Caki2 (cell line): ENCODE data around the gene PBLD. TPM values are rescaled to one million over a fixed set of nuclear protein-coding genes. Genes with fewer than 3 reads are reported as not detected.
"Not testable (repeated sequence)": the region's sequence is repeated elsewhere in the genome, so short reads cannot be mapped to it uniquely, and the experiment has no call there.

Source experiments
- DNase-seq: peaks from one replicate; pipeline ENCODE4 v3.0.0-alpha.2; 2015; ENCODE audit warnings: low read depth
- in situ Hi-C: cut with HindIII; loops from 2 replicates; pipeline ENCODE4 v1.10.0; 2016; ENCODE audit warnings: low sequenced_read_pairs, low pct_unique_long_range_greater_than_20kb, mixed read lengths
- total RNA-seq: library from RNA; depleted of rRNA; stranded (reverse); fragments of >200 nt; shearing (Covaris generic); gene quantifications from 2 replicates; pipeline ENCODE4 v1.2.3, GENCODE V29; 2014; ENCODE audit warnings: low replicate concordance

The PBLD gene
- total RNA-seq, 1 experiment from 2014 or later, result 1.4 TPM

DNA sequence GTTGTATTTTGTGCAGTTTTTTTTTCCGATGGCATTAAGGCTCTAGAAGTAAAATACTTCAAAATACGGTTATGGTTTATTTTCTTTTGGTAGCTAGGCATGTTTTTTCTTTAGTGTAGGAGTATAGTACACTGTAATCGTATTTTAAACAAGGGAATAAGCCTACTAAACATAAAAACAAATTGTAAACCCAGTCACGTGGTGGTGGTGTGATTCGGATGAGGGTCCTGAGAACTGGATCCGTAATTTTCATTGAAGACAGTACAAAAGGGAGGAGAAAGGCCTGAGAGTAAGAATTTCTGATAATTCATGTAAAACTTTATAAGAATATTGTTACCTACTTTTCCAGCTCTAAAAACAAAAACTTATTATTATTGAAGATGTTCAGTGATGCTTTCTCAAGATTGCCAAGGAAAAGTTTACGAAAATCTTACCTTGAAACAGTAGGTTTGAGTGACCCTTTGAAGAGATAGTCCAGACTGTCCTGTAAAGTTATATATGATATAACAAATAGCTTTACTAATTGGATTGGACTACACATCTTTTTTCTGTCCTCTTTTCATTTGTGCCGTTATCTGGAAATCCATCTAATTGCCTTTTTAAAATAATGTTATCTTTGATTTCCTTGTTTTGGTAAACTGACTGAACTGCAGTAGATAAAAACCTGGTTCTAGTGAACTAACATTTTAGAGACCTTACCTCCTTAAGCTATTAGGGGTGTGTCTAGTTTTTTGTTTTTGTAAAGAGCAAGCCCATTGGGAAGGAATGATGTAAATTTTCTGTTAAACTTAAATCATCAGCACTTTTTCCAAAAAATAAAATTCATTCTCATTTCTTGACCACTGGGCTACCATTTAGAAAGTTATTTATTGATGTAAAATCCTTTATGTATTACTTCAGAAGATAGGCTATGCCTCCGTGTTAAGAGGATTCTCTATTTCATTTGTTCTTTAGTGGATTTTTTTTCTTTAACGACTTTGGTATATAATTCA, 1.0 kb upstream of the PBLD start:
- in situ Hi-C loops, result no loop called here

GRCh38 chr10:68333058-68333395, 299 bp upstream of the PBLD start:
- in situ Hi-C loops, result no loop called here
- no peak for DNase-seq

More for the DNA sequence above, 1.0 kb upstream of the PBLD start:
- DNase-seq, result no peak

GRCh38 chr10:68331455-68332258, 1.1 kb downstream of the PBLD start, which contains the start of gene HNRNPH3:
TSS of gene HNRNPH3 (plus strand) at chr10:68332064. CDS start at chr10:68337222, 5,158 bp downstream.
- in situ Hi-C loops, result no loop called here
- peak; percentile 95 for DNase-seq

DNA sequence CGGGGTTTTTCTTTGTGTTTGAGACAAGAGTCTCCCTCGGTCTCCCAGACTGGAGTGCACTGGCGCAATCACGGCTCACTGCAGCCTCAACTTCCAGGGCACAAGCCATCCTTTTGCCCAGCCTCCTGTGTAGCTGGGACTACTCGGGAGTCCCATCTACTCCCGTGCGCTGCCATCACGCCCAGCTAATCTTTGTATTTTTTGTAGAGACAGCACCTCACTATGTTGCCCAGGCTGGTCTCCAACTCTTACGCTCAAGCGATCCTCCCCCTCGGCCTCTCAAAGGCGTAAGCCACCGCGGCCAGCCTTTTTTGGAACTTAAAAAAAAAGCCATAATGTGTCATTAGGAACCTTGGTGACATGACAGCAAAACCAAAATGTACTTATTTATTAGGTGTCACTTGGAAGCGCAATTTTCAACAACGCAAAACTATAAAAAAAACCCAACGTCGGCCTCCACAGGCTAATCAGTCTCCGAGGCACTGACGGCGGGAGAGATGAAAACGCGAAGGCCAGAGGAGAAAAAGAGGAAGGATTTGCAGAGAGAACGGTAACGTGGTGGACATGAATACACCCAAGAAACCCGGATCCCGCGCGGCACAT, 1.8 kb downstream of the PBLD start:
- DNase-seq, result peak; percentile 35
- in situ Hi-C loops, result no loop called here

DNA sequence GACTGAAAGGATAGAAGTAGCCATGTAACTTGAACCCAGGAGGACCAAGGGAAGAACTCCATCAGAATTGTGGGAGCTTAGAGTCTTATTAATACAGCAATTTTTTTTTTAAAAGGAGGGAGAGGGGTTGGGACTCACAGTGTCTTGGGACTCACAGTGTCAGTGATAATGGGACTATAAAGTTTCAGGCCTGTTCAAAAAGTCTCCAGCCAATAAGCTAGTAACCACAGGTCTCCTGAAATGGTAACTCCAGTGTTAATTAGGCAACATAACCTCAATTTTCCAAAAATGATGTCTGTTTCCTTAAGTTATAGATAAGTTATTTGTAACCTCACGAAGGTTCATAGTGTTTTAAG, 3.2 kb downstream of the PBLD start:
- no peak for DNase-seq
- in situ Hi-C loops, result no loop called here

DNA sequence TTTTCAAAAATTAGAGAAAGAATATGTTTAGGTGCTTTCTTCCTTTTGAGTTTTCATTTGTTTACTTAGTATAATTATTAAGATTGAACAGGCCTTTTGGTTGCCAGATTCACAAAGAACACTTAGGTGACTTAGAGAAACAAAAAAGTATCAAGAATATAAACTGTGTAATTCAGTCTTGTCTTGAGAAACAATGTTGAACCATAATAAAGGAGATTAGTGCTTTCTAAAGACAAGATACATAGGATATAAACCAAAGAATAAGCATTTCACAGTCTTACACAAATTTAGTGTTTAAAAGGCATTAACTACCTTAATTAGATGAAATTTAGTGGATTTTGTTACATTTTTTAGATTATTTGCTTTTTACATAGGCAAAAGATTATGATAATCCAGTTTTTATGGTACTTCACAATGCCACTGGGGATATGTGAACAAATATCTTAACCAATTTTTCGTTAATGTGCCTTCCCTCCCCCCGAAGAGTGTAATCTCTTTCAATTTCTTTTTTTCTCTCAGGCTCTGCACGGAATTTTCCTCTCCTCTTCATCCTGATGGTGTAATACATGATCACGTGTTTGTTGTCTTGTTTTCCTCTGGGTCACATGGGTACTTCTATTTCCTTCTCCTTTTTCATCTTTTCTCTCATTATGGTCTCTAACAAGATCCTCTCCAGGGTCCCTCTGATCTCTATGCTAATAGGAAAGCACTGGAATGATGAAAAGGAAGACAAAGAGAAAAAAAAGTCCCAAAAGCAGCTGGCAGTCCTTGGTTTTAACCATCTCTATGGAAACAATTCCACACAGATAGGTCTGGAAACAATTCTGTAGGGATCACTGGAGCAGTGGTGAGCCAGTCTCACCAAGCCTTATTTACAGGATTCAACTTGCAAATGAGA, 4.6 kb downstream of the PBLD start:
- peak; percentile 59 for DNase-seq
- in situ Hi-C loops, result no loop called here

DNA sequence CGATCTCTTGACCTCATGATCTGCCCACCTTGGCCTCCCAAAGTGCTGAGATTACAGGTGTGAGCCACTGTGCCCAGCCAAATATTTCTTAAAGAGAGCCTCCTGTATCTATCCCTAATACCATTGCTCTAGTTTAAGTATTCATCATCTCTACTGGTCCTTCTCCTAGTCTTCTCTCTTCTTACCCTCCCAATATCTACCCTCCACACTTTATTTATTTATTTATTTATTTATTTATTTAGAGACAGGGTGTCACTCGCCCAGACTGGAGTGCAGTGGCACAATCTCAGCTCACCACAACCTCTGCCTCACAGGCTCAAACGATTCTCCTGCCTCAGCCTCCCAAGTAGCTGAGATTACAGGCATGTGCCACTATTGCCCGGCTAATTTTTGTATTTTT, 8.3 kb downstream of the PBLD start:
- DNase-seq, in situ Hi-C loops: not testable (repeated sequence)

DNA sequence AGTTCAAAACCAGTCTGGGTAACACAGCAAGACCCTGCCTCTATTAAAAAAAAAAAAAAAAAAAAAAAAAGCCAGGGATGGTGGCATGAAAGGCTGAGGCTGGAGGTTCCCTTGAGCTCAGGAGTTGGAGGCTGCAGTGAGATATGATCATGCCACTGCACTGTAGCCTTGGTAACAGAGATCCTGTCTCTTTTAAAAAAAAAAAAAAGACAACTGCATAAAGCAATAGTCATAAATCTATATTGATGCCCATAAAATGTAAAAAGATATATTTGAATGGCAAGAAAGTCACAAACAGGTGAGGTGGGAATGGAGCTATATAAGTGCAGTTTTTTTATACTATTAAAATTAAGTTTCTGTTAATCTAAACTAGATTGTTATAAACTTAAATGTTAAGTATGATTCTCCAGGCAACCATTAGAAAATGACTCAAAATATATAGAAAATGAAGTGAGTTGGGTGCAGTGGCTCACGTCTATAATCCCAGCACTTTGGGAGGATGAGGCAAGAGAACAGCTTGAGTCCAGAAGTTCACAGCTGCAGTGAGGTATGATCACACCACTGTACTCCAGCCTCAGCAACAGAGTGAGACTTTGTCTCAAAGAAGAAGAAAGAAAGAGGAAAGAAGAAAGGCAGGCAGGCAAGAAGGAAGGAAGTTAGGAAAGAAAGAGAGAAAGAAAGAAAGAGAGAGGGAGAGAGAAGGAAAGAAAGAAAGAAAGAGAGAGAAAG, 14.2 kb downstream of the PBLD start:
- no peak for DNase-seq

GRCh38 chr10:68315582-68315981, 17.1 kb downstream of the PBLD start:
- in situ Hi-C loops, result no loop called here

More for the DNA sequence above, 14.2 kb downstream of the PBLD start:
- in situ Hi-C loops, result no loop called here

DNA sequence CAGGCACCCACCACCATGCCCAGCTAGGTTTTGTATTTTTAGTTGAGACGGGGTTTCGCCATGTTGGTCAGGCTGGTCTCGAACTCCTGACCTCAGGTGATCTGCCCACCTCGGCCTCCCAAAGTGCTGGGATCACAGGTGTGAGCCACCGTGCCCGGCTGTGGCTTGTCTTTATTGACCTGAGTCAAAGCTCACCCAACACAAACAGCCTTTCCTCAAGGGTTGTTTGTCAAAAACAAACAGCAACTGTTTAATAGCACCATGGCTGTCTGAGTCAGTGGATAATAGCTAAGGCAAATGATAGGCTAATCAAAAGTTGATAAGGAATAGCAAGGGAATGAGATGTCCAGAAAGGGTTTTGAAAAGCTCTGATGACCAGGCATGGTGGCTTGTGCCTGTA, 17.8 kb downstream of the PBLD start:
- DNase-seq, in situ Hi-C loops: not testable (repeated sequence)

More at GRCh38 chr10:68315582-68315981, 17.1 kb downstream of the PBLD start:
- no peak for DNase-seq

DNA sequence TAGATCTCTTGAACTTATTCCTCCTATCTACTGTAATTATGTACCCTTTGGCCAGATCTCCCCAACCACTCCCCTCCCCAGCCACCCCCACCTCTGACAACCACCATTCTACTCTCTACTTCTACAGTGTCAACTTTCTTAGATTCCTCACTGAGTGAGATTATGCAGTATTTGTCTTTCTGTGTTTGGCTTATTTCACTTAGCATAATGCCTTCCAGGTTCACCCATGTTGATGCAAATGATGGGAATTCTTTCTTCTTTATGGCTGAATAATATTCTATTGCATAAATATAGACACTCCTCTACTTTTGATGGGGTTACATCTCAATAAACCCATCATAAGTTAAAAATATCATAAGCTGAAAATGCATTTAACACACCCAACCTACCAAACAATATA, 22.2 kb downstream of the PBLD start:
- no peak for DNase-seq
- in situ Hi-C loops, result no loop called here

DNA sequence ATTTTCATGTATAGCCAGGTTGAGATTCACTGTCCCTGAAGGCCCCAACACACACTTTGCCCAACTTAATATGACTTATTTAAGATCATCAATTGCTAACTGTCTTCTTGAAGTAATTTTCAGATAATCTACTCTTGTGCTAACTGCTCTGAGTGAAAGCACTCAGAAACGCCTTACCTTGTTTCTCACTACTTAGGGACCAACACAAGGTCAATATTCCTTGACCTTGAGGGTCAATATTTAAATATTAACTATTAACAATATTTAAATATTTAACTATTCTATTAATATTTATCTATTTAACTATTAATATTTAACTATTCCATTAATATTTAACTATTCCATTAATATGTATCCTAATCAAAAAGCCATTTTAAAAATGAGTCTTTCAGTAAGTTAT, 26.9 kb downstream of the PBLD start:
- DNase-seq, result no peak
- in situ Hi-C loops, result no loop called here

DNA sequence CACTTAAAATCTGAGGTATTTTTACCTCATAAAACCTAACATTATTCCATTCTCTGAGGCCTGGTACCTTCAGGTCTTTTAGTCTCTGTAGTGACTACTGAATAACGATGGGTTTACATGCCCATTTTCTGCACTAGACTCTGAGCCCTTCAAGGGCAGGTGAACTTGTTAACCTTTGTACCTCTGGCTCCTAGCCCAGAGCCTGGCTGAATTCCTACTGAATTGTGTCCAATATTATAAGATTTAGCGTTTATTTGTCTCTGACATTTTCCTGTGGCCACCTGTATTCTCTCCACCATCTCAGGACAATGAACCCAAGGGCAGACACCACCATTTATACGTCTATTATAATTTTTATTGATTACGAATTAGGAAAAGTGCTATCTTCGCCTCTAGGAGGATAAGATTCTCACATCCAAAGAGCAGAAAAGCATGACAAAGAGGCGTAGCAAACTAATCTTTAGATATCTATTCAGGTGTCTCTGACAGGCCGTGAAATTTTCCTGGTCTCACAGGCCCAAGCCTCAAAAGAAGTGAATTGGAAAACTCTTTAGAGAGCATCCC, 28.8 kb downstream of the PBLD start:
- no peak for DNase-seq
- in situ Hi-C loops, result no loop called here

DNA sequence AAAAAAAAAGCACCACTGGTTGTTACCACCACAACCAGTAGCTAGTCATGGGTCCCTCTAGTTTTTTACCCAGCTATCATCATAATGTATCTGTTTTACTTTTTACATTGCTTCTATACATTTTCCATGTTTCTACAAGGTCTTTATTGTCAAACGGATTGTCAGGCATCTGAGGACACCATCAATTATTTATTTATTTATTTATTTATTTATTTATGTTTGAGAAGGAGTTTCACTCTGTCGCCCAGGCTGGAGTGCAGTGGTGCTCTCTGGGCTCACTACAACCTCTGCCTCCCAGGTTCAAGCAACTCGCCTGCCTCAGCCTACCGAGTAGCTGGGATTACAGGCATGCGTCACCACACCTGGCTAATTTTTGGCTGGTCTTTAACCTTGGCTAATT, 29.9 kb downstream of the PBLD start:
- no peak for DNase-seq
- in situ Hi-C loops, result no loop called here

- in situ Hi-C loops, result no loop called here
- no peak for DNase-seq
Observed at GRCh38 chr10:68302503-68302823, 30.3 kb downstream of the PBLD start.

GRCh38 chr10:68301790-68302502, 30.8 kb downstream of the PBLD start:
- in situ Hi-C loops, result no loop called here
- peak; percentile 52 for DNase-seq

DNA sequence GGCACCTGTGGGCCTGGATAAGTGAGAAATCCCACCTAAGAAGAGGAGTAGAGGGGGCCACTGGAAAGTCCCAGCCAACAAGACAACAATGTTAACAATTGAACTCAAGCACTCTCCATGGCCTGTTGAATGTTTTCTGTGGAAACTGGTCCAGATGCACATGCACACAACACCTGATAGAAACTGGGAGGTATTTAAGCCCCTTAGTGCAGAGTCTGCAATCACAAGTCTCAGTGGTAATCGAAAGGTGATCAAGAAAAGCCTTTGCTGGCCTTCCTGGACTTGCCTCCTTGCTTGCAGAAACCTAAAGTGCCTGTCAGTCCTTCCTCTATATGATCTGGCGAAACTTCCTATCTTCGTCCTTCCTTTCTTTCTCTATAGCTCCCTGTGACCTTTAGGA, 31.4 kb downstream of the PBLD start:
- in situ Hi-C loops, result no loop called here
- no peak for DNase-seq
